ENCODE results near the gene CNOT10. TPM values are rescaled to one million over a fixed set of nuclear protein-coding genes. Genes with fewer than 3 reads are reported as not detected.
"Not testable (repeated sequence)": the region's sequence is repeated elsewhere in the genome, so short reads cannot be mapped to it uniquely, and the experiment has no call there.

CNOT10 gene
- total RNA-seq, 1 donor from 2014 or later = 28.7 TPM

- Histone ChIP-seq H3K4me3 (no peak overlapping the region), H3K27ac (no peak overlapping the region), H3K4me1 (no peaks in the 10 kb centered on the region), H3K27me3 (no peaks in the 10 kb centered on the region), H3K9me3 (no peaks in the 10 kb centered on the region), H3K36me3 (no peaks in the 10 kb centered on the region)
- no peak for TF ChIP-seq POLR2A (IDR thresholded peaks at IDR 0.05)
- no peak for TF ChIP-seq POLR2AphosphoS5 (IDR thresholded peaks at IDR 0.05; ENCODE audit: insufficient read depth in 1 of 2, low read depth in 1 of 2)
- TF ChIP-seq, protein P1, sequence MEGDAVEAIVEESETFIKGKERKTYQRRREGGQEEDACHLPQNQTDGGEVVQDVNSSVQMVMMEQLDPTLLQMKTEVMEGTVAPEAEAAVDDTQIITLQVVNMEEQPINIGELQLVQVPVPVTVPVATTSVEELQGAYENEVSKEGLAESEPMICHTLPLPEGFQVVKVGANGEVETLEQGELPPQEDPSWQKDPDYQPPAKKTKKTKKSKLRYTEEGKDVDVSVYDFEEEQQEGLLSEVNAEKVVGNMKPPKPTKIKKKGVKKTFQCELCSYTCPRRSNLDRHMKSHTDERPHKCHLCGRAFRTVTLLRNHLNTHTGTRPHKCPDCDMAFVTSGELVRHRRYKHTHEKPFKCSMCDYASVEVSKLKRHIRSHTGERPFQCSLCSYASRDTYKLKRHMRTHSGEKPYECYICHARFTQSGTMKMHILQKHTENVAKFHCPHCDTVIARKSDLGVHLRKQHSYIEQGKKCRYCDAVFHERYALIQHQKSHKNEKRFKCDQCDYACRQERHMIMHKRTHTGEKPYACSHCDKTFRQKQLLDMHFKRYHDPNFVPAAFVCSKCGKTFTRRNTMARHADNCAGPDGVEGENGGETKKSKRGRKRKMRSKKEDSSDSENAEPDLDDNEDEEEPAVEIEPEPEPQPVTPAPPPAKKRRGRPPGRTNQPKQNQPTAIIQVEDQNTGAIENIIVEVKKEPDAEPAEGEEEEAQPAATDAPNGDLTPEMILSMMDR (IDR thresholded peaks at IDR 0.05) = no peak
- intact Hi-C loops (cut with DNase I) = no loop called here
- DNase-seq (ENCODE audit: extremely low spot score in 2 of 2) = no peak
These were observed 24.4 kb upstream of the CNOT10 start for GRCh38 chr3:32660634-32661033.

DNA sequence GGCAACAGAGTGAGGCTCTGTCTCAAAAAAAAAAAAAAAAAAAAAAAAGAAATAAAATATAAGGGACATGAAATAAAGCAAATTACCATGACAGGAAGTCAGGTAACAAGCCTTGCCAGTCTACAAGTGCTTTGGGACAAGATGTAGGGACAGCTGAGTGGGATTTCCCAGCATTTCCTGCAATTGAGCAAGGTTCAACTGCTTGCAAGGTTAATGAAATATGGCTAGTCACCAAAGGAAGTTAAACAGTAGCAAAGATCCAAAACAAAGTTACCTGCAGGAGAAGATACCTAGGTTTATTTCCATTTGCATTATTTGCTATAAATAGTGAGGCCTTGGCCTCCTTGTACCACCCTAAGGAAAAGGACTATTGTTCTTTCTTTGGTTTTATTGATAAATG is 22.3 kb upstream of the CNOT10 start:
- H3K4me3 ChIP-seq = no peak overlapping the region
- no peak for DNase-seq (ENCODE audit: extremely low spot score in 2 of 2)
- H3K9me3 ChIP-seq = no peaks in the 10 kb centered on the region
- TF ChIP-seq POLR2A (IDR thresholded peaks at IDR 0.05) (no peak), POLR2AphosphoS5 (IDR thresholded peaks at IDR 0.05; ENCODE audit: insufficient read depth in 1 of 2, low read depth in 1 of 2) (no peak)
- TF ChIP-seq, protein P1 (IDR thresholded peaks at IDR 0.05) = no peak
- H3K27me3 ChIP-seq = no peaks in the 10 kb centered on the region
- no peaks in the 10 kb centered on the region for H3K4me1 ChIP-seq
- H3K27ac ChIP-seq = no peak overlapping the region
- no peaks in the 10 kb centered on the region for H3K36me3 ChIP-seq
- intact Hi-C loops (cut with DNase I) = no loop called here

- not testable (repeated sequence) for H3K27ac ChIP-seq; H3K4me1 ChIP-seq; H3K36me3 ChIP-seq; H3K9me3 ChIP-seq; H3K27me3 ChIP-seq; H3K4me3 ChIP-seq; DNase-seq (ENCODE audit: extremely low spot score in 2 of 2)
- TF ChIP-seq, protein P1 (IDR thresholded peaks at IDR 0.05) = peak; percentile 31 to 58 (median 56)
- intact Hi-C loops (cut with DNase I) = loop anchor here (5.0 kb wide), 1 partner anchor 157 kb away; no protein-coding TSS in a partner anchor
These were observed 20.3 kb upstream of the CNOT10 start for GRCh38 chr3:32664630-32665075.

- Histone ChIP-seq H3K9me3 (no peaks in the 10 kb centered on the region), H3K4me3 (no peak overlapping the region), H3K27me3 (no peaks in the 10 kb centered on the region), H3K36me3 (no peaks in the 10 kb centered on the region), H3K27ac (no peak overlapping the region), H3K4me1 (no peaks in the 10 kb centered on the region)
- TF ChIP-seq, protein P1 (IDR thresholded peaks at IDR 0.05) = no peak
- TF ChIP-seq POLR2AphosphoS5 (IDR thresholded peaks at IDR 0.05; ENCODE audit: insufficient read depth in 1 of 2, low read depth in 1 of 2) = no peak
- TF ChIP-seq POLR2A (IDR thresholded peaks at IDR 0.05) = no peak
- intact Hi-C loops (cut with DNase I) = loop anchor here (5.0 kb wide), 1 partner anchor 160 kb away; no protein-coding TSS in a partner anchor
- DNase-seq (ENCODE audit: extremely low spot score in 2 of 2) = no peak
These were observed 17.9 kb upstream of the CNOT10 start for GRCh38 chr3:32667072-32667582.

- intact Hi-C loops (cut with DNase I) = loop anchor here (5.0 kb wide), 1 partner anchor 162 kb away; no protein-coding TSS in a partner anchor
- not testable (repeated sequence) for H3K27ac ChIP-seq; H3K36me3 ChIP-seq; H3K4me1 ChIP-seq; H3K9me3 ChIP-seq; DNase-seq (ENCODE audit: extremely low spot score in 2 of 2); H3K27me3 ChIP-seq; H3K4me3 ChIP-seq
These were observed 15.8 kb upstream of the CNOT10 start for GRCh38 chr3:32669226-32669625.

DNA sequence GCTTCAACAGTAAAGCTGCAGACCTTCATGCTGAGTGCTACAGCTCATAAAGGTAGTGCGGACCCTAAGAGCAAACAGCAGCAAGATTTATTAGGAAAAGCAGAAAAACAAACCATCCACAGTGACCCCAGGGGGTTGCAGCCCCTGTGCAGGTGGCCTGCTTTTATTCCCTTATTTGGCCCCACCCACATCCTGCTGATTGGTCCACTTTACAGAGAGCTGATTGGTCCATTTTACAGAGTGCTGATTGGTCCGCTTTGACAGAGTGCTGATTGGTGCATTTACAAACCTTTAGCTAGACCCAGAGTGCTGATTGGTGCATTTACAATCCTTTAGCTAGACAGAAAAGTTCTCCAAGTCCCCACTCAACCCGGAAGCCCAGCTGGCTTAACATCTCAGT is 11.3 kb upstream of the CNOT10 start:
- H3K4me1 ChIP-seq; H3K4me3 ChIP-seq; H3K27ac ChIP-seq; H3K36me3 ChIP-seq; H3K9me3 ChIP-seq; DNase-seq (ENCODE audit: extremely low spot score in 2 of 2); H3K27me3 ChIP-seq; intact Hi-C loops (cut with DNase I): not testable (repeated sequence)

Measured in vagina (tissue), 2 donors.